ENCODE data around the gene CASQ1.

- TF ChIP-seq CTCF (IDR thresholded peaks at IDR 0.05; ENCODE audit: poor library complexity, severe bottlenecking) (peak; percentile 97), RAD21 (conservative IDR thresholded peaks at IDR 0.05) (peak; percentile 93), EZH2 (IDR thresholded peaks at IDR 0.05; ENCODE audit: borderline replicate concordance, insufficient read depth, low read length, poor library complexity, severe bottlenecking) (no peak), POLR2AphosphoS5 (IDR thresholded peaks at IDR 0.05) (no peak), MXI1 (conservative IDR thresholded peaks at IDR 0.05; ENCODE audit: poor library complexity, severe bottlenecking) (peak; percentile 14), SMC3 (conservative IDR thresholded peaks at IDR 0.05; ENCODE audit: poor library complexity) (peak; percentile 94)
Observed at GRCh38 chr1:160193091-160193819, 2.9 kb downstream of the CASQ1 start.
